ENCODE data around the gene PLAGL1.
"Not testable (repeated sequence)": the region's sequence is repeated elsewhere in the genome, so short reads cannot be mapped to it uniquely, and the experiment has no call there.

PLAGL1 gene

GRCh38 chr6:144008120-144008811 is at the start of gene PLAGL1:
Gene PLAGL1, minus strand, starts transcription at chr6:144008259. Its CDS starts 60,123 bp downstream, at chr6:143948136.
- peak; percentile 45 for DNase-seq

GRCh38 chr6:144055121-144055931 is 47.3 kb upstream of the PLAGL1 start:
- peak; percentile 60 for DNase-seq

- no peak for DNase-seq
Observed at GRCh38 chr6:144053601-144054000, 45.5 kb upstream of the PLAGL1 start.

GRCh38 chr6:144052488-144052887 is 44.4 kb upstream of the PLAGL1 start:
- DNase-seq = no peak

- DNase-seq = no peak
Observed at GRCh38 chr6:144049386-144049785, 41.3 kb upstream of the PLAGL1 start.

GRCh38 chr6:144047688-144048087 is 39.6 kb upstream of the PLAGL1 start:
- DNase-seq = no peak

- not testable (repeated sequence) for DNase-seq
Observed at GRCh38 chr6:144046672-144047071, 38.6 kb upstream of the PLAGL1 start.

- DNase-seq = not testable (repeated sequence)
Observed at GRCh38 chr6:144044989-144045388, 36.9 kb upstream of the PLAGL1 start.

GRCh38 chr6:144036835-144037195 is 28.8 kb upstream of the PLAGL1 start:
- DNase-seq = no peak

GRCh38 chr6:144036064-144036834 is 28.2 kb upstream of the PLAGL1 start:
- DNase-seq = peak; percentile 14

- DNase-seq = no peak
Observed at GRCh38 chr6:144035416-144035815, 27.4 kb upstream of the PLAGL1 start.

GRCh38 chr6:144033816-144034735 is 26.0 kb upstream of the PLAGL1 start:
- DNase-seq = no peak

GRCh38 chr6:144029452-144029851 is 21.4 kb upstream of the PLAGL1 start:
- no peak for DNase-seq

GRCh38 chr6:144027932-144028587 is 20.0 kb upstream of the PLAGL1 start:
- DNase-seq = no peak

GRCh38 chr6:144023216-144023615 is 15.2 kb upstream of the PLAGL1 start:
- no peak for DNase-seq

- no peak for DNase-seq
Observed at GRCh38 chr6:144019929-144020328, 11.9 kb upstream of the PLAGL1 start.

GRCh38 chr6:144017166-144018094 is 9.4 kb upstream of the PLAGL1 start:
- no peak for DNase-seq

GRCh38 chr6:144013486-144013909 is 5.4 kb upstream of the PLAGL1 start:
- peak; percentile 77 for DNase-seq

GRCh38 chr6:144012534-144012933 is 4.5 kb upstream of the PLAGL1 start:
- DNase-seq = no peak

- DNase-seq = not testable (repeated sequence)
Observed at GRCh38 chr6:144009628-144010027, 1.6 kb upstream of the PLAGL1 start.

- DNase-seq = no peak
Observed at GRCh38 chr6:144008846-144009245, 787 bp upstream of the PLAGL1 start.
